ENCODE data around the gene TCP11L2. TPM values are rescaled to one million over a fixed set of nuclear protein-coding genes. Genes with fewer than 3 reads are reported as not detected.
A peak's percentile ranks its signal among the peaks of the same experiment; 100 is the strongest.

TCP11L2 gene
- total and polyA plus RNA-seq, 2 of the 13 experiments (the other 11 are each of a cell fraction or from before 2014, with no cell fraction given) = 4.6 to 24.1 TPM

DNA sequence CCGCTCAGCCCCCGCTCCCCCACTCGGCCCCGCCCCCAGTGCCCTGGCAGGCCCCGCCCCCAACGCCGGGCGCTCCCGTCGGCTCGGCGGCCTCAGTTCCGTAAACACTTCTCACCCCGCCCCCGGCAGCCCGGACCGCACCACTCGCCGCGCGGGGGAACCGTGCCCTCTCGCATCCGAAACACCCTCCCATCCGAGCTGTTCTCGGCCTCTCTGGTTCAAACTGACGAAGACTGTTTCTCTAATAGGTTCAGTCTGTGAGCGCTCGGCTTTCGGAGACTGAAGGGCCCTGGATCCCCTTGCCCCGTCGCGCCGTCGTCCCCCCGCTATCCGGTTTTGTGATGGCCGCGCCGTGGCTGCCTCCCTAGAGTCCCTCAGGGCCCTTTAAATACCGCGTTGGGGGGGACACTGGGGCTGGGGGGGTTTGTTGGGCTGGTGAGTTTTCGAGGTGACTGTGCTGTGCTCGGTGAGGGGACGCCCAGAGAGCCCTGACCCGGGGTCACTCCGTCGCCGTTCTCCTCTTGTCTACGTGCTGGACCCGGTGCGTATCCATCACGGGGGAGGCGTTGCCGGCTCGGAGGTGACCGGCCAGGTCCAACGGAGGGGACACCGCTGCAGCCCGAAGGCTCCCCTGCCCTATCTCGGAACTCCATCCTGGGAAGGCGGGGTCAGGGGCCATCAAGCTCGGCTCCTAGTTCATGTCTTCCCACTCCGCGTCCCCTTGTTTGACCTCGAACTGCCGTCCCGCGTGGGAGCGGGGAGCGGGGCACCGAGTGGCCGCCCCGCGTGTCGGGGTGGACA lies at the start of gene TCP11L2 (continued):
- TF ChIP-seq, protein P1, sequence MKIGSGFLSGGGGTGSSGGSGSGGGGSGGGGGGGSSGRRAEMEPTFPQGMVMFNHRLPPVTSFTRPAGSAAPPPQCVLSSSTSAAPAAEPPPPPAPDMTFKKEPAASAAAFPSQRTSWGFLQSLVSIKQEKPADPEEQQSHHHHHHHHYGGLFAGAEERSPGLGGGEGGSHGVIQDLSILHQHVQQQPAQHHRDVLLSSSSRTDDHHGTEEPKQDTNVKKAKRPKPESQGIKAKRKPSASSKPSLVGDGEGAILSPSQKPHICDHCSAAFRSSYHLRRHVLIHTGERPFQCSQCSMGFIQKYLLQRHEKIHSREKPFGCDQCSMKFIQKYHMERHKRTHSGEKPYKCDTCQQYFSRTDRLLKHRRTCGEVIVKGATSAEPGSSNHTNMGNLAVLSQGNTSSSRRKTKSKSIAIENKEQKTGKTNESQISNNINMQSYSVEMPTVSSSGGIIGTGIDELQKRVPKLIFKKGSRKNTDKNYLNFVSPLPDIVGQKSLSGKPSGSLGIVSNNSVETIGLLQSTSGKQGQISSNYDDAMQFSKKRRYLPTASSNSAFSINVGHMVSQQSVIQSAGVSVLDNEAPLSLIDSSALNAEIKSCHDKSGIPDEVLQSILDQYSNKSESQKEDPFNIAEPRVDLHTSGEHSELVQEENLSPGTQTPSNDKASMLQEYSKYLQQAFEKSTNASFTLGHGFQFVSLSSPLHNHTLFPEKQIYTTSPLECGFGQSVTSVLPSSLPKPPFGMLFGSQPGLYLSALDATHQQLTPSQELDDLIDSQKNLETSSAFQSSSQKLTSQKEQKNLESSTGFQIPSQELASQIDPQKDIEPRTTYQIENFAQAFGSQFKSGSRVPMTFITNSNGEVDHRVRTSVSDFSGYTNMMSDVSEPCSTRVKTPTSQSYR (CRISPR knock-in tag; IDR thresholded peaks at IDR 0.05; ENCODE audit: borderline replicate concordance) = 0 out of 2 replicates have a peak, but pooled peaks have one; percentile 14
- TF ChIP-seq, protein P2, sequence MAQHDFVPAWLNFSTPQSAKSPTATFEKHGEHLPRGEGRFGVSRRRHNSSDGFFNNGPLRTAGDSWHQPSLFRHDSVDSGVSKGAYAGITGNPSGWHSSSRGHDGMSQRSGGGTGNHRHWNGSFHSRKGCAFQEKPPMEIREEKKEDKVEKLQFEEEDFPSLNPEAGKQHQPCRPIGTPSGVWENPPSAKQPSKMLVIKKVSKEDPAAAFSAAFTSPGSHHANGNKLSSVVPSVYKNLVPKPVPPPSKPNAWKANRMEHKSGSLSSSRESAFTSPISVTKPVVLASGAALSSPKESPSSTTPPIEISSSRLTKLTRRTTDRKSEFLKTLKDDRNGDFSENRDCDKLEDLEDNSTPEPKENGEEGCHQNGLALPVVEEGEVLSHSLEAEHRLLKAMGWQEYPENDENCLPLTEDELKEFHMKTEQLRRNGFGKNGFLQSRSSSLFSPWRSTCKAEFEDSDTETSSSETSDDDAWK (CRISPR knock-in tag; IDR thresholded peaks at IDR 0.05) = no peak
- TF ChIP-seq ZNF75D (CRISPR knock-in tag; IDR thresholded peaks at IDR 0.05; ENCODE audit: borderline replicate concordance) (no peak), BCL6 (CRISPR knock-in tag; IDR thresholded peaks at IDR 0.05) (no peak), CEBPB (IDR thresholded peaks at IDR 0.05; ENCODE audit: borderline replicate concordance, low read depth, low read length) (no peak), ZNF335 (CRISPR knock-in tag; IDR thresholded peaks at IDR 0.05) (no peak), NFE2L1 (CRISPR knock-in tag; IDR thresholded peaks at IDR 0.05; ENCODE audit: borderline replicate concordance) (no peak), YY1 (IDR thresholded peaks at IDR 0.05; ENCODE audit: insufficient read depth, insufficient replicate concordance, low read depth, low read length) (no peak), ZMYM2 (CRISPR knock-in tag; IDR thresholded peaks at IDR 0.05) (no peak), DNMT3B (CRISPR knock-in tag; conservative IDR thresholded peaks at IDR 0.05) (no peak), SIN3B (IDR thresholded peaks at IDR 0.05; ENCODE audit: low read length) (no peak), FOXA1 (IDR thresholded peaks at IDR 0.05) (no peak), FOXA1 (CRISPR knock-in tag; IDR thresholded peaks at IDR 0.05) (no peak), ZMYM4 (CRISPR knock-in tag; IDR thresholded peaks at IDR 0.05) (peak; percentile 45; the same call in 1 of the 2 replicates), HNRNPH1 (optimal IDR thresholded peaks at IDR 0.05; ENCODE audit: low read depth, low read length) (no peak)
- TF ChIP-seq, protein P3, sequence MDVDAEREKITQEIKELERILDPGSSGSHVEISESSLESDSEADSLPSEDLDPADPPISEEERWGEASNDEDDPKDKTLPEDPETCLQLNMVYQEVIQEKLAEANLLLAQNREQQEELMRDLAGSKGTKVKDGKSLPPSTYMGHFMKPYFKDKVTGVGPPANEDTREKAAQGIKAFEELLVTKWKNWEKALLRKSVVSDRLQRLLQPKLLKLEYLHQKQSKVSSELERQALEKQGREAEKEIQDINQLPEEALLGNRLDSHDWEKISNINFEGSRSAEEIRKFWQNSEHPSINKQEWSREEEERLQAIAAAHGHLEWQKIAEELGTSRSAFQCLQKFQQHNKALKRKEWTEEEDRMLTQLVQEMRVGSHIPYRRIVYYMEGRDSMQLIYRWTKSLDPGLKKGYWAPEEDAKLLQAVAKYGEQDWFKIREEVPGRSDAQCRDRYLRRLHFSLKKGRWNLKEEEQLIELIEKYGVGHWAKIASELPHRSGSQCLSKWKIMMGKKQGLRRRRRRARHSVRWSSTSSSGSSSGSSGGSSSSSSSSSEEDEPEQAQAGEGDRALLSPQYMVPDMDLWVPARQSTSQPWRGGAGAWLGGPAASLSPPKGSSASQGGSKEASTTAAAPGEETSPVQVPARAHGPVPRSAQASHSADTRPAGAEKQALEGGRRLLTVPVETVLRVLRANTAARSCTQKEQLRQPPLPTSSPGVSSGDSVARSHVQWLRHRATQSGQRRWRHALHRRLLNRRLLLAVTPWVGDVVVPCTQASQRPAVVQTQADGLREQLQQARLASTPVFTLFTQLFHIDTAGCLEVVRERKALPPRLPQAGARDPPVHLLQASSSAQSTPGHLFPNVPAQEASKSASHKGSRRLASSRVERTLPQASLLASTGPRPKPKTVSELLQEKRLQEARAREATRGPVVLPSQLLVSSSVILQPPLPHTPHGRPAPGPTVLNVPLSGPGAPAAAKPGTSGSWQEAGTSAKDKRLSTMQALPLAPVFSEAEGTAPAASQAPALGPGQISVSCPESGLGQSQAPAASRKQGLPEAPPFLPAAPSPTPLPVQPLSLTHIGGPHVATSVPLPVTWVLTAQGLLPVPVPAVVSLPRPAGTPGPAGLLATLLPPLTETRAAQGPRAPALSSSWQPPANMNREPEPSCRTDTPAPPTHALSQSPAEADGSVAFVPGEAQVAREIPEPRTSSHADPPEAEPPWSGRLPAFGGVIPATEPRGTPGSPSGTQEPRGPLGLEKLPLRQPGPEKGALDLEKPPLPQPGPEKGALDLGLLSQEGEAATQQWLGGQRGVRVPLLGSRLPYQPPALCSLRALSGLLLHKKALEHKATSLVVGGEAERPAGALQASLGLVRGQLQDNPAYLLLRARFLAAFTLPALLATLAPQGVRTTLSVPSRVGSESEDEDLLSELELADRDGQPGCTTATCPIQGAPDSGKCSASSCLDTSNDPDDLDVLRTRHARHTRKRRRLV (CRISPR knock-in tag; IDR thresholded peaks at IDR 0.05) = no peak
- TF ChIP-seq, protein P4, sequence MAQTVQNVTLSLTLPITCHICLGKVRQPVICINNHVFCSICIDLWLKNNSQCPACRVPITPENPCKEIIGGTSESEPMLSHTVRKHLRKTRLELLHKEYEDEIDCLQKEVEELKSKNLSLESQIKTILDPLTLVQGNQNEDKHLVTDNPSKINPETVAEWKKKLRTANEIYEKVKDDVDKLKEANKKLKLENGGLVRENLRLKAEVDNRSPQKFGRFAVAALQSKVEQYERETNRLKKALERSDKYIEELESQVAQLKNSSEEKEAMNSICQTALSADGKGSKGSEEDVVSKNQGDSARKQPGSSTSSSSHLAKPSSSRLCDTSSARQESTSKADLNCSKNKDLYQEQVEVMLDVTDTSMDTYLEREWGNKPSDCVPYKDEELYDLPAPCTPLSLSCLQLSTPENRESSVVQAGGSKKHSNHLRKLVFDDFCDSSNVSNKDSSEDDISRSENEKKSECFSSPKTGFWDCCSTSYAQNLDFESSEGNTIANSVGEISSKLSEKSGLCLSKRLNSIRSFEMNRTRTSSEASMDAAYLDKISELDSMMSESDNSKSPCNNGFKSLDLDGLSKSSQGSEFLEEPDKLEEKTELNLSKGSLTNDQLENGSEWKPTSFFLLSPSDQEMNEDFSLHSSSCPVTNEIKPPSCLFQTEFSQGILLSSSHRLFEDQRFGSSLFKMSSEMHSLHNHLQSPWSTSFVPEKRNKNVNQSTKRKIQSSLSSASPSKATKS (CRISPR knock-in tag; IDR thresholded peaks at IDR 0.05) = no peak
- TF ChIP-seq, protein P5, sequence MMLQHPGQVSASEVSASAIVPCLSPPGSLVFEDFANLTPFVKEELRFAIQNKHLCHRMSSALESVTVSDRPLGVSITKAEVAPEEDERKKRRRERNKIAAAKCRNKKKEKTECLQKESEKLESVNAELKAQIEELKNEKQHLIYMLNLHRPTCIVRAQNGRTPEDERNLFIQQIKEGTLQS (CRISPR knock-in tag; IDR thresholded peaks at IDR 0.05) = no peak
